ENCODE data around the gene ULBP1.
A peak's percentile ranks its signal among the peaks of the same experiment; 100 is the strongest.
"Not testable (repeated sequence)": the region's sequence is repeated elsewhere in the genome, so short reads cannot be mapped to it uniquely, and the experiment has no call there.

The ULBP1 gene

GRCh38 chr6:149995235-149995750 is 31.6 kb downstream of the ULBP1 start:
- no peak overlapping the region for H3K27ac ChIP-seq
- no peak for TF ChIP-seq ZFX (IDR thresholded peaks at IDR 0.05)
- TF ChIP-seq CTCF (conservative IDR thresholded peaks at IDR 0.05): no peak

- no peak overlapping the region for H3K27ac ChIP-seq
- no peak for TF ChIP-seq CTCF (conservative IDR thresholded peaks at IDR 0.05)
- TF ChIP-seq ZFX (IDR thresholded peaks at IDR 0.05): no peak
These were observed 32.2 kb downstream of the ULBP1 start for GRCh38 chr6:149995971-149996370.

GRCh38 chr6:149999636-150000035 is 35.9 kb downstream of the ULBP1 start:
- no peak for TF ChIP-seq CTCF (conservative IDR thresholded peaks at IDR 0.05)
- TF ChIP-seq ZFX (IDR thresholded peaks at IDR 0.05): no peak

GRCh38 chr6:150001295-150002008 is 37.7 kb downstream of the ULBP1 start:
- no peak overlapping the region for H3K27ac ChIP-seq
- TF ChIP-seq ZFX (IDR thresholded peaks at IDR 0.05): no peak
- no peak for TF ChIP-seq CTCF (conservative IDR thresholded peaks at IDR 0.05)

More at GRCh38 chr6:149999636-150000035, 35.9 kb downstream of the ULBP1 start:
- H3K27ac ChIP-seq: no peak overlapping the region

DNA sequence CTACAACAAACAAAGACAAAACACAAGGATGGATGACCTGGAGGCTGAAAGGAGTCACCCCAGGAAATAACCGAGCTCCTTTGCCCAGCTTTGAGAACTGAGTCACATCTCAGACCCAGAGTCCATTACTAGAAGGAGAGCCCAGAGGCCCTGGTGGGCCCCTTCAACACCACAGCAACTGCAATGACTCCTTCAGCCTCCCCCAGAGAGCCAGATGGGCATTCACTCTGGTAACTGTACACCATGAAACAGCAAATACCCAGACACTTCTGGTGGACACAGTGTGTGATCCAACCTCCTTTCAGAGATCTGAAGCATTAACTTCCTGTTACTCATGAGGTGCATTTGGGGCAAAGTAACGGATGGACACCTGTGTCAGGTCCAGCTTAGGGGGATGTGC is 39.0 kb downstream of the ULBP1 start:
- TF ChIP-seq ZFX (IDR thresholded peaks at IDR 0.05) (no peak), CTCF (conservative IDR thresholded peaks at IDR 0.05) (no peak)
- H3K27ac ChIP-seq: no peak overlapping the region

DNA sequence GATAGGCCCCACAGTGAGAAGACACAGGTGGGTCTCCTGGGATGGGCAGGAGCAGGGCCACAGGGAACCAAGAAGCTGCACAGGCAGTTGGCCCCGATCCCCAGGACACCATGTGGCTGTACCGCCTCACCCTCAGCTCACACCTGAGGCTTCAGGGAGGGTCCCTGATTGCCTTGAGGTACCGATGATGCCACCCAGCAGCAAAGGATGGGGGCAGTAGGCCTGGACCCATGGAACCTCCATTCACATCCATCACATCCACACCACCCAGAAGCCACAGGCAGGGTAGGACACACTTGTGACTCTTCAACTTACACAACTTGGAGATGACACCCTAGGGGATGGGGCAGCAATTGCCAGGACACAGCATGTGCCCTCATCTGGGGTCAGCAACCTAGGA is 39.9 kb downstream of the ULBP1 start:
- not testable (repeated sequence) for H3K27ac ChIP-seq

DNA sequence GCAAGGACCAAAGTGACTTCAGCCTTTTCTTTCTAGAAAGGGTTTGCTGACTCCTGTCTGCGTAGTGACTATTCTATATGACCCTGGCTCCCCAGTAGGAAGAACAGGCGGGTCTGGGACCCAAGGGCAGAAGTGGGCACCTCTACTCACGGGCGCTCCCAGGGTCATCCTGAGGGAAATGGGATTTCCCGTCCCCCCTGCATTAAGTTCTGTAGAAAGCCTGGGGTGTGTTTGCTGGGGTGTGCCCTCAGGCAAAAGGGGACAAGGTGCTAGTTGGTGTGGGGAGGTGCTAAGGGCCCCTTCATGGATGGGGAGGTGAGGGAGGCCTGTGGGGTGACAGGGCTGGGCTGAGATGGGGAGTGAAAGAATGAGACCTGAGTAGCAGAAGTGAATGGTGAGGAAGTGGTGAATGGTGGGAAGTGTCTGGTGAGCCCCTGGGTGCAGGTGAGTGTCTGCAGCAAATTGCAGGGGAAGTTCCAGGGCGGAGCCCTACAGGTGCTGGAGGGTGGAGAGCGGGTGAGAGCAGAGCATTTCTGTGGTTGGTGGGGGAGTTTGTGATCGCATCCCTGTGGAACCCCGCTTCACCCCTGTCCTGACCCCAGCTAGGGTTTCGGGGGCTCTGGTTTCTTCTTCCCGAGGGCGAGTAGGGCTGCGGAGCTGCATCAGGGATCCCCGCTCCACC is 40.5 kb downstream of the ULBP1 start:
- H3K27ac ChIP-seq: peak overlapping the region; percentile 80
- no peak for TF ChIP-seq CTCF (conservative IDR thresholded peaks at IDR 0.05)
- no peak for TF ChIP-seq ZFX (IDR thresholded peaks at IDR 0.05)
